ENCODE measurements around the gene MALT1. TPM values are rescaled to one million over a fixed set of nuclear protein-coding genes. Genes with fewer than 3 reads are reported as not detected.
A peak's percentile ranks its signal among the peaks of the same experiment; 100 is the strongest.

Gene MALT1
- total and polyA plus RNA-seq, 2 experiments from 2014 or later: 5.2 to 18.8 TPM

- TF ChIP-seq REST (IDR thresholded peaks at IDR 0.05; ENCODE audit: unreplicated experiment) (no peak), POLR2AphosphoS5 (IDR thresholded peaks at IDR 0.05; ENCODE audit: low read depth) (no peak), EZH2 (IDR thresholded peaks at IDR 0.05; ENCODE audit: low read depth, unreplicated experiment) (no peak), ZNF114 (CRISPR knock-in tag; IDR thresholded peaks at IDR 0.05) (no peak)
Observed at GRCh38 chr18:58802959-58803358, 131.7 kb downstream of the MALT1 start (continued).

GRCh38 chr18:58803978-58804377, 132.7 kb downstream of the MALT1 start:
- Histone ChIP-seq H3K27ac (ENCODE audit: low read depth) (no peak overlapping the region), H4K20me1 (replicated peaks; ENCODE audit: insufficient read depth) (no peaks in the 10 kb centered on the region), H3K27me3 (ENCODE audit: insufficient read depth) (no peaks in the 10 kb centered on the region), H3K4me2 (no peak overlapping the region), H3F3A (replicated peaks; ENCODE audit: low read depth) (peaks cover 7% of the 10 kb centered on the region), H3K79me2 (replicated peaks; ENCODE audit: insufficient read depth) (no peaks in the 10 kb centered on the region), H3K4me1 (ENCODE audit: insufficient read depth) (peaks cover 47% of the 10 kb centered on the region), H2AFZ (no peak overlapping the region), H3K36me3 (ENCODE audit: insufficient read depth) (no peaks in the 10 kb centered on the region), H3K4me3 (no peak overlapping the region), H3K9me2 (ENCODE audit: insufficient read depth) (peaks cover 10% of the 10 kb centered on the region; the same call in 1 of the 2 replicates)
- peak; percentile 13; the same call in 1 of the 3 replicates for ATAC-seq
- no peak for TF ChIP-seq CREB1 (CRISPR knock-in tag; IDR thresholded peaks at IDR 0.05; ENCODE audit: low read depth)
- TF ChIP-seq JUNB (IDR thresholded peaks at IDR 0.05; ENCODE audit: unreplicated experiment): no peak
- TF ChIP-seq CTCF (conservative IDR thresholded peaks at IDR 0.05; ENCODE audit: low read depth in 2 of 2): peak in 1 of 2 experiments; percentile 54; a peak in 2 of 4 replicates
- no peak for TF ChIP-seq POLR2AphosphoS5 (IDR thresholded peaks at IDR 0.05; ENCODE audit: low read depth)
- no peak for TF ChIP-seq EZH2phosphoT487 (IDR thresholded peaks at IDR 0.05; ENCODE audit: unreplicated experiment)
- DNase-seq (ENCODE audit: low spot score): no peak
- Mint-ChIP-seq H3K27me3 (ENCODE audit: insufficient read depth, low read depth, poor library complexity) (peaks cover 16% of the 10 kb centered on the region), H3K4me3 (no peak overlapping the region), H3K27ac (no peak overlapping the region), H3K9me3 (peaks cover 10% of the 10 kb centered on the region), H3K4me1 (peaks cover 52% of the 10 kb centered on the region), H3K36me3 (ENCODE audit: low read depth) (peaks cover 18% of the 10 kb centered on the region)

Other genes with a start within 250 kb of the MALT1 start
- 0.03 and 1.4 TPM in 2 replicates for gene ALPK2, start 42.4 kb upstream of the MALT1 start, total RNA-seq (2014; rRNA removed; shearing (Covaris generic))
- 0.14 and 0.23 TPM in 2 replicates for gene ALPK2, start 42.4 kb upstream of the MALT1 start, polyA plus RNA-seq (2016; fragmentation: Nextera tagmentation; extraction: Ambion mirVana)
- gene ZNF532, start 193.4 kb downstream of the MALT1 start, total RNA-seq (2014; rRNA removed; shearing (Covaris generic)): 216 and 225 TPM in 2 replicates
- 49.8 and 51.5 TPM in 2 replicates for gene ZNF532, start 193.4 kb downstream of the MALT1 start, polyA plus RNA-seq (2016; fragmentation: Nextera tagmentation; extraction: Ambion mirVana)